Endothelial cell of umbilical vein (primary cell): Measurements from ENCODE around the gene AGPS. TPM values are rescaled to one million over a fixed set of nuclear protein-coding genes. Genes with fewer than 3 reads are reported as not detected.
"Not testable (repeated sequence)": the region's sequence is repeated elsewhere in the genome, so short reads cannot be mapped to it uniquely, and the experiment has no call there.

Source experiments
- BruUV-seq: library from RNA; stranded (reverse); fragments of 400-500 nt; replicated peaks from 2 replicates; lab custom pipeline; 2021; lab: Mats Ljungman, UMichigan
- CTCF ChIA-PET: fragments of 300-600, 350-600 bp; sonication (Branson Sonifier 250); formaldehyde crosslinking; loops from one replicate; lab custom pipeline; 2021; ENCODE audit warnings: antibody characterized with exemption, inconsistent platforms; lab: Charles Lee
- POLR2A ChIA-PET: fragments of 300-600, 350-600 bp; sonication (Branson Sonifier 250); formaldehyde crosslinking; loops from one replicate; lab custom pipeline; 2021; ENCODE audit warnings: antibody characterized with exemption, inconsistent platforms; lab: Charles Lee
- DNase-seq: peaks from one replicate; pipeline ENCODE4 v3.0.0-alpha.2; 2011; ENCODE audit warnings: low read depth, low spot score
- FAIRE-seq: peaks from 2 replicates; lab custom pipeline; 2011; peaks lifted over from hg19 to GRCh38; lab: Jason Lieb, UNC
- H2AFZ ChIP-seq: 2 replicates; pipeline ENCODE4 v1.6.0; 2012; ENCODE audit warnings: low read depth, low read length, control low read depth, inconsistent platforms
- H3K27ac ChIP-seq: 2 replicates; pipeline ENCODE4 v1.5.1; 2011; ENCODE audit warnings: low read depth, mild to moderate bottlenecking, control low read depth, low read length, moderate library complexity; ENCODE audit not compliant: insufficient read depth
- H3K27me3 ChIP-seq, 2 experiments: 2 replicates each; pipeline versions ENCODE4 v1.6.0 to v1.6.1; 2011; ENCODE audit warnings: low read length in 2 of 2, mixed read lengths in 1 of 2; ENCODE audit not compliant: control insufficient read depth in 2 of 2, insufficient read depth in 2 of 2
- H3K36me3 ChIP-seq, 2 experiments: 2 replicates in 1 of 2; 3 replicates in 1 of 2; pipeline ENCODE4 v1.5.1; 2011; ENCODE audit warnings: low read length in 2 of 2, mild to moderate bottlenecking in 1 of 2, moderate library complexity in 1 of 2; ENCODE audit not compliant: control insufficient read depth in 2 of 2, insufficient read depth in 2 of 2; ENCODE audit errors: extremely low read depth in 1 of 2
- H3K4me1 ChIP-seq: 3 replicates; pipeline ENCODE4 v1.5.1; 2011; ENCODE audit warnings: mild to moderate bottlenecking, low read length; ENCODE audit not compliant: control insufficient read depth, insufficient read depth; ENCODE audit errors: extremely low read depth
- H3K4me2 ChIP-seq: 2 replicates; pipeline ENCODE4 v1.6.1; 2011; ENCODE audit warnings: low read length, control low read depth, mixed read lengths; ENCODE audit not compliant: insufficient read depth
- H3K4me3 ChIP-seq, 3 experiments: fragments of 200-600 bp in 1 of 3; sonication (generic), shearing (Covaris generic) in 1 of 3; replicated peaks in 1 of 3; 2 replicates each; pipeline ENCODE4 v1.5.1; 2011 to 2016; ENCODE audit warnings: control low read depth in 3 of 3, low read length in 3 of 3, mild to moderate bottlenecking in 2 of 3, inconsistent platforms in 1 of 3, low read depth in 1 of 3, moderate library complexity in 1 of 3; ENCODE audit not compliant: insufficient read depth in 1 of 3
- H3K79me2 ChIP-seq: 2 replicates; pipeline ENCODE4 v1.6.0; 2012; ENCODE audit warnings: low read length, inconsistent platforms; ENCODE audit not compliant: control insufficient read depth, insufficient read depth
- H3K9ac ChIP-seq: replicated peaks from 2 replicates; pipeline ENCODE3; 2011; ENCODE audit warnings: low read length, control low read depth; ENCODE audit not compliant: insufficient read depth; ENCODE audit errors: extremely low read depth
- H3K9me1 ChIP-seq: replicated peaks from 3 replicates; pipeline ENCODE4 v1.6.0; 2011; ENCODE audit warnings: mild to moderate bottlenecking, low read length; ENCODE audit not compliant: control insufficient read depth, insufficient read depth; ENCODE audit errors: extremely low read depth
- H3K9me3 ChIP-seq: replicated peaks from 2 replicates; pipeline ENCODE4 v1.5.1; 2012; ENCODE audit warnings: low read length, inconsistent platforms; ENCODE audit not compliant: control insufficient read depth, insufficient read depth
- H4K20me1 ChIP-seq: replicated peaks from 2 replicates; pipeline ENCODE3; 2011; ENCODE audit warnings: mild to moderate bottlenecking, low read length; ENCODE audit not compliant: control insufficient read depth, insufficient read depth; ENCODE audit errors: extremely low read depth
- MYC ChIP-seq: IDR thresholded peaks from one replicate; pipeline ENCODE4 v1.6.1; 2011; ENCODE audit warnings: mild to moderate bottlenecking, low read depth, low read length
- POLR2A ChIP-seq: IDR thresholded peaks from 2 replicates; pipeline ENCODE4 v1.6.1; 2012; ENCODE audit warnings: low read depth, mild to moderate bottlenecking, control low read depth, low read length
- dilution Hi-C: fragments of 300-500 bp; cut with MboI; formaldehyde crosslinking; loops from one replicate; pipeline ENCODE4 v1.15.0; 2019; ENCODE audit warnings: low sequenced_read_pairs; ENCODE audit not compliant: extremely low pct_ligation_motif_present
- intact Hi-C: fragments of 100-400 bp; cut with micrococcal nuclease; formaldehyde crosslinking; loops from one replicate; pipeline ENCODE4 v1.10.0; 2022
- polyA plus RNA-seq, 4 experiments: library from polyadenylated mRNA; depleted of rRNA in 3 of 4; stranded (reverse) in 3 of 4; unstranded in 1 of 4; fragments of >200 nt; gene quantifications; 2 replicates each; pipeline versions ENCODE4 v1.2.1 to v1.2.3, GENCODE V29; 2011 to 2012; ENCODE audit warnings: missing spikeins in 1 of 4
- total RNA-seq: library from RNA; stranded (reverse); gene quantifications from 2 replicates; pipeline ENCODE4 v1.2.3, GENCODE V29; 2021

Gene AGPS
- total and polyA plus RNA-seq, 2 donors (not counting 3 experiments of a cell fraction or from before 2014, with no cell fraction given) = 10.1 to 96.5 TPM

GRCh38 chr2:177407031-177407430 is 14.5 kb downstream of the AGPS start:
- CTCF ChIA-PET = interaction anchor here (1.5 to 3.0 kb wide), 4 partner anchors 8 to 242 kb away, joined by 6 to 23 read pairs (median 16); no protein-coding TSS in a partner anchor
- no peaks in the 10 kb centered on the region for H3K9me3 ChIP-seq
- no peaks in the 10 kb centered on the region for H3K36me3 ChIP-seq
- intact Hi-C loops = no loop called here
- no peak for TF ChIP-seq POLR2A
- TF ChIP-seq MYC = no peak
- peaks cover 99% of the 10 kb centered on the region for H3K79me2 ChIP-seq
- dilution Hi-C loops = no loop called here
- no peak for DNase-seq
- H3K27ac ChIP-seq = no peak overlapping the region
- POLR2A ChIA-PET = no interaction called here
- H3K27me3 ChIP-seq = no peaks in the 10 kb centered on the region
- no peaks in the 10 kb centered on the region for H3K9me1 ChIP-seq
- H4K20me1 ChIP-seq = peaks cover 6% of the 10 kb centered on the region
- H3K4me1 ChIP-seq = peaks cover 32% of the 10 kb centered on the region
- H2AFZ ChIP-seq = no peak overlapping the region
- H3K4me2 ChIP-seq = no peak overlapping the region
- no peak overlapping the region for H3K9ac ChIP-seq
- no peak overlapping the region for H3K4me3 ChIP-seq
- no TSS peak for BruUV-seq
- FAIRE-seq = no peak

DNA sequence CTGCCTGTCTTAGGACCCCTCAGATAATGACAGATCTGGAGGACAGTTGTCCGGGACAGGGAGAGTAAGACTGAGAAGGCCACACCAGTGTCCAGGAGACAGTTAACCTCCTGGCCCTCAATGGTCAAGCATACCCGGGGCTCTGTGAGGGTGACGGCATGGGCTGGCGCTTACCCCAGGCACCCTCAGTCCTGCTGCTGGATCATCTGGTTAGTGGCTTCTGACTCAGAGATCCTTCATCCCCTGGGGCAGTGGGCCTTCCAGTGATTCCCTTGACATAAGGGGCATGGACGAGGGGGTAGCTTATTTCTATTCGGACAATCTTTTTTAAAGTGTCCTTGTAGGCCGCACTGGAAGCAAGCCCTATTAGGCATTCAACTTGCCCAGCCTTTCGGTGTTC is 18.1 kb downstream of the AGPS start:
- dilution Hi-C loops, H3K9me1 ChIP-seq, intact Hi-C loops, H3K27ac ChIP-seq, H4K20me1 ChIP-seq, H3K9me3 ChIP-seq, H2AFZ ChIP-seq, H3K4me3 ChIP-seq, H3K27me3 ChIP-seq, H3K36me3 ChIP-seq, H3K9ac ChIP-seq, DNase-seq, H3K4me1 ChIP-seq, POLR2A ChIA-PET, CTCF ChIA-PET, H3K4me2 ChIP-seq, FAIRE-seq, BruUV-seq: not testable (repeated sequence)
- peaks cover 98% of the 10 kb centered on the region for H3K79me2 ChIP-seq
